GM18909 (cell line): ENCODE results near the gene TFAP2B.

ENCODE experiments used
- ATAC-seq: cut with Tn5 transposase; IDR thresholded peaks from one replicate; pipeline ENCODE4 v1.9.1; 2021; ENCODE audit warnings: mild to moderate bottlenecking; ENCODE audit not compliant: unreplicated experiment, poor library complexity

TFAP2B gene

GRCh38 chr6:50823094-50823920 lies 4.6 kb downstream of the TFAP2B start:
- no peak for ATAC-seq

GRCh38 chr6:50824552-50824951 lies 5.9 kb downstream of the TFAP2B start:
- no peak for ATAC-seq

- no peak for ATAC-seq
These were observed 6.8 kb downstream of the TFAP2B start for GRCh38 chr6:50825375-50826036.

- no peak for ATAC-seq
These were observed 7.5 kb downstream of the TFAP2B start for GRCh38 chr6:50826037-50826761.

- ATAC-seq, result no peak
These were observed 8.1 kb downstream of the TFAP2B start for GRCh38 chr6:50826803-50827202.

- ATAC-seq, result no peak
These were observed 10.4 kb downstream of the TFAP2B start for GRCh38 chr6:50829049-50829448.

GRCh38 chr6:50829898-50830444 lies 11.3 kb downstream of the TFAP2B start:
- no peak for ATAC-seq

GRCh38 chr6:50831186-50831585 lies 12.5 kb downstream of the TFAP2B start:
- ATAC-seq, result no peak

- no peak for ATAC-seq
These were observed 14.2 kb downstream of the TFAP2B start for GRCh38 chr6:50832912-50833311.

- ATAC-seq, result no peak
These were observed 16.3 kb downstream of the TFAP2B start for GRCh38 chr6:50834929-50835410.

GRCh38 chr6:50836231-50836630 lies 17.6 kb downstream of the TFAP2B start:
- ATAC-seq, result no peak

GRCh38 chr6:50837589-50838445 lies 19.1 kb downstream of the TFAP2B start:
- no peak for ATAC-seq

GRCh38 chr6:50840112-50840810 lies 21.6 kb downstream of the TFAP2B start:
- ATAC-seq, result no peak

GRCh38 chr6:50840811-50841192 lies 22.1 kb downstream of the TFAP2B start:
- no peak for ATAC-seq

- no peak for ATAC-seq
These were observed 23.8 kb downstream of the TFAP2B start for GRCh38 chr6:50842446-50842845.

GRCh38 chr6:50842861-50843384 lies 24.3 kb downstream of the TFAP2B start:
- no peak for ATAC-seq

- no peak for ATAC-seq
These were observed 25.2 kb downstream of the TFAP2B start for GRCh38 chr6:50843842-50844241.

- ATAC-seq, result no peak
These were observed 26.9 kb downstream of the TFAP2B start for GRCh38 chr6:50845499-50846143.
